ENCODE results near the gene LCORL.

DNA sequence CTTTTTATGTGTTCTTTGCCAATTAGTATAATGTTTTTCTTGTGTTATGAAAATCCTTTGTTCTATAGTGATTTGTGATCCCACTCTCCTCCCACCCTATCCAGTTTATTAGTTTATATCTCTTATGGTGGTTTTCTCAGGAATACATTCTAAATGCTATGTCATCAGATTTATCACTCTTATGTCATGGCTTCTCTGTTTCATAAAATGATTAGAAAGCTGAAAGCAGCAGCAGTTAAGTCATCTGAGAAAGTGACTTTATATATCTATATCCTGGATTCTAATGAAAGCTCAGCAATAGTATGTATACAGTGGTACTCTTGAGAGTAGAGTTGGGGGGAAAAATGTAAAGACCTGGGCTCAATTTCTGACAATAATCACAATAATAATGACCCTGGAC is 169.6 kb downstream of the LCORL start:
- TF ChIP-seq SIN3A (IDR thresholded peaks at IDR 0.05; ENCODE audit: low read depth) (no peak), POLR2AphosphoS5 (IDR thresholded peaks at IDR 0.05; ENCODE audit: low read depth, low read length) (no peak), POLR2A (IDR thresholded peaks at IDR 0.05; ENCODE audit: borderline replicate concordance, extremely low read depth, insufficient read depth, insufficient read length) (no peak), EGR1 (IDR thresholded peaks at IDR 0.05; ENCODE audit: low read depth) (no peak), ZBTB33 (IDR thresholded peaks at IDR 0.05; ENCODE audit: extremely low read depth, insufficient replicate concordance, low read length) (no peak), EZH2 (IDR thresholded peaks at IDR 0.05) (no peak), RAD21 (IDR thresholded peaks at IDR 0.05; ENCODE audit: low read depth) (no peak), ELF1 (IDR thresholded peaks at IDR 0.05; ENCODE audit: borderline replicate concordance, low read depth) (no peak), YY1 (IDR thresholded peaks at IDR 0.05; ENCODE audit: extremely low read depth, insufficient replicate concordance, low read depth, low read length) (no peak), FOSL1 (IDR thresholded peaks at IDR 0.05; ENCODE audit: low read depth) (no peak), EZH2phosphoT487 (IDR thresholded peaks at IDR 0.05; ENCODE audit: borderline replicate concordance) (no peak), CEBPB (IDR thresholded peaks at IDR 0.05; ENCODE audit: low read depth) (no peak)
- TF ChIP-seq, protein P1, sequence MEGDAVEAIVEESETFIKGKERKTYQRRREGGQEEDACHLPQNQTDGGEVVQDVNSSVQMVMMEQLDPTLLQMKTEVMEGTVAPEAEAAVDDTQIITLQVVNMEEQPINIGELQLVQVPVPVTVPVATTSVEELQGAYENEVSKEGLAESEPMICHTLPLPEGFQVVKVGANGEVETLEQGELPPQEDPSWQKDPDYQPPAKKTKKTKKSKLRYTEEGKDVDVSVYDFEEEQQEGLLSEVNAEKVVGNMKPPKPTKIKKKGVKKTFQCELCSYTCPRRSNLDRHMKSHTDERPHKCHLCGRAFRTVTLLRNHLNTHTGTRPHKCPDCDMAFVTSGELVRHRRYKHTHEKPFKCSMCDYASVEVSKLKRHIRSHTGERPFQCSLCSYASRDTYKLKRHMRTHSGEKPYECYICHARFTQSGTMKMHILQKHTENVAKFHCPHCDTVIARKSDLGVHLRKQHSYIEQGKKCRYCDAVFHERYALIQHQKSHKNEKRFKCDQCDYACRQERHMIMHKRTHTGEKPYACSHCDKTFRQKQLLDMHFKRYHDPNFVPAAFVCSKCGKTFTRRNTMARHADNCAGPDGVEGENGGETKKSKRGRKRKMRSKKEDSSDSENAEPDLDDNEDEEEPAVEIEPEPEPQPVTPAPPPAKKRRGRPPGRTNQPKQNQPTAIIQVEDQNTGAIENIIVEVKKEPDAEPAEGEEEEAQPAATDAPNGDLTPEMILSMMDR (IDR thresholded peaks at IDR 0.05 in 2 of 3, conservative IDR thresholded peaks at IDR 0.05 in 1 of 3; ENCODE audit: borderline replicate concordance in 1 of 3, insufficient read depth in 1 of 3, low read depth in 2 of 3, low read length in 2 of 3) = no peak
- TF ChIP-seq, protein P2, sequence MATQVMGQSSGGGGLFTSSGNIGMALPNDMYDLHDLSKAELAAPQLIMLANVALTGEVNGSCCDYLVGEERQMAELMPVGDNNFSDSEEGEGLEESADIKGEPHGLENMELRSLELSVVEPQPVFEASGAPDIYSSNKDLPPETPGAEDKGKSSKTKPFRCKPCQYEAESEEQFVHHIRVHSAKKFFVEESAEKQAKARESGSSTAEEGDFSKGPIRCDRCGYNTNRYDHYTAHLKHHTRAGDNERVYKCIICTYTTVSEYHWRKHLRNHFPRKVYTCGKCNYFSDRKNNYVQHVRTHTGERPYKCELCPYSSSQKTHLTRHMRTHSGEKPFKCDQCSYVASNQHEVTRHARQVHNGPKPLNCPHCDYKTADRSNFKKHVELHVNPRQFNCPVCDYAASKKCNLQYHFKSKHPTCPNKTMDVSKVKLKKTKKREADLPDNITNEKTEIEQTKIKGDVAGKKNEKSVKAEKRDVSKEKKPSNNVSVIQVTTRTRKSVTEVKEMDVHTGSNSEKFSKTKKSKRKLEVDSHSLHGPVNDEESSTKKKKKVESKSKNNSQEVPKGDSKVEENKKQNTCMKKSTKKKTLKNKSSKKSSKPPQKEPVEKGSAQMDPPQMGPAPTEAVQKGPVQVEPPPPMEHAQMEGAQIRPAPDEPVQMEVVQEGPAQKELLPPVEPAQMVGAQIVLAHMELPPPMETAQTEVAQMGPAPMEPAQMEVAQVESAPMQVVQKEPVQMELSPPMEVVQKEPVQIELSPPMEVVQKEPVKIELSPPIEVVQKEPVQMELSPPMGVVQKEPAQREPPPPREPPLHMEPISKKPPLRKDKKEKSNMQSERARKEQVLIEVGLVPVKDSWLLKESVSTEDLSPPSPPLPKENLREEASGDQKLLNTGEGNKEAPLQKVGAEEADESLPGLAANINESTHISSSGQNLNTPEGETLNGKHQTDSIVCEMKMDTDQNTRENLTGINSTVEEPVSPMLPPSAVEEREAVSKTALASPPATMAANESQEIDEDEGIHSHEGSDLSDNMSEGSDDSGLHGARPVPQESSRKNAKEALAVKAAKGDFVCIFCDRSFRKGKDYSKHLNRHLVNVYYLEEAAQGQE (IDR thresholded peaks at IDR 0.05; ENCODE audit: low read depth) = no peak

Data from HCT116 (cell line).